DND-41 (cell line): ENCODE data around the gene SFXN4.
"Not testable (repeated sequence)": the region's sequence is repeated elsewhere in the genome, so short reads cannot be mapped to it uniquely, and the experiment has no call there.

Experiments used
- ATAC-seq: fragments of 200-7000 bp; cut with Tn5 transposase; 3 replicates; pipeline ENCODE4 v1.9.1; 2021; ENCODE audit warnings: low read depth; ENCODE audit not compliant: insufficient read depth
- DNase-seq: peaks from one replicate; pipeline ENCODE4 v3.0.0-alpha.2; 2020
- H2AFZ ChIP-seq: 2 replicates; pipeline ENCODE4 v1.6.0; 2012; ENCODE audit warnings: low read depth, low read length
- H3K27ac ChIP-seq: 2 replicates; pipeline ENCODE4 v1.5.1; 2012; ENCODE audit warnings: low read length, inconsistent platforms
- H3K27me3 ChIP-seq: fragments of 200-600 bp; sonication (generic); 2 replicates; pipeline ENCODE4 v1.6.0; 2012; ENCODE audit warnings: low read length, mild to moderate bottlenecking, inconsistent platforms; ENCODE audit not compliant: insufficient read depth, poor library complexity
- H3K36me3 ChIP-seq: 2 replicates; pipeline ENCODE4 v1.5.1; 2012; ENCODE audit warnings: low read length, inconsistent platforms; ENCODE audit not compliant: insufficient read depth
- H3K4me1 ChIP-seq: 2 replicates; pipeline ENCODE4 v1.5.1; 2012; ENCODE audit warnings: mild to moderate bottlenecking, low read length; ENCODE audit not compliant: insufficient read depth
- H3K4me2 ChIP-seq: 2 replicates; pipeline ENCODE4 v1.6.0; 2012; ENCODE audit warnings: mild to moderate bottlenecking, moderate library complexity, low read length, inconsistent platforms; ENCODE audit not compliant: insufficient read depth
- H3K4me3 ChIP-seq, 2 experiments: fragments of 200-600 bp in 1 of 2; shearing (Covaris generic) in 1 of 2; 2 replicates each; pipeline ENCODE4 v1.5.1; 2012 to 2016; ENCODE audit warnings: inconsistent platforms in 2 of 2, low read length in 2 of 2, mild to moderate bottlenecking in 2 of 2, low read depth in 1 of 2, moderate library complexity in 1 of 2
- H3K79me2 ChIP-seq: 2 replicates; pipeline ENCODE4 v1.6.0; 2012; ENCODE audit warnings: low read length, inconsistent platforms; ENCODE audit not compliant: insufficient read depth
- H3K9ac ChIP-seq: 2 replicates; pipeline ENCODE4 v1.6.0; 2012; ENCODE audit warnings: low read depth, mild to moderate bottlenecking, inconsistent platforms, low read length, moderate library complexity
- H3K9me3 ChIP-seq: 2 replicates; pipeline ENCODE4 v1.5.1; 2012; ENCODE audit warnings: low read length, moderate library complexity, mild to moderate bottlenecking, inconsistent platforms; ENCODE audit not compliant: insufficient read depth, severe bottlenecking
- H4K20me1 ChIP-seq: 2 replicates; pipeline ENCODE4 v1.6.0; 2012; ENCODE audit warnings: low read length; ENCODE audit not compliant: insufficient read depth
- EZH2 ChIP-seq: IDR thresholded peaks from 3 replicates; pipeline ENCODE4 v1.6.1; 2012; ENCODE audit warnings: borderline replicate concordance, low read depth, mild to moderate bottlenecking, moderate library complexity, low read length, inconsistent platforms; ENCODE audit not compliant: severe bottlenecking
- TF ChIP-seq, protein P1 (sequence below): IDR thresholded peaks from 2 replicates; pipeline ENCODE4 v1.5.1; 2012; ENCODE audit warnings: borderline replicate concordance, low read length, moderate library complexity, mild to moderate bottlenecking; ENCODE audit not compliant: poor library complexity, severe bottlenecking; ENCODE audit errors: extremely low read depth

Gene SFXN4

DNA sequence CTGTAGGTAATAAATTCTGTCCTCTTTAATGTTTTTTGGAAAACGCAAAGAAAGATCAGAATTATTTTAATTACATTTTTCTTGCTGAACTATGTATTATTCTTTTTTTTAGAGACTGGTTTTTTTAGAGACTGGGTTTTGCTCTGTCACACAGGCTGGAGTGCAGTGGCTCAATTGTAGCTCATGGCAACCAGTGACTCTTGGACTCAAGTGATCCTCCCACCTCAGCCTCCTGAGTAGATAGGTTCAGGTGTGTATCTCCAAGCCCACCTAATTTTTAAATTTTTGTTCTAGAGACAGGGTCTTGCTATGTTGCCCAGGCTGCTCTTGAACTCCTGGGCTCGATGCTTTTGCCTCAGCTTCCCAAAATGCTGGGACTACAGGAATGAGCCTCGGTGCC, 66.9 kb downstream of the SFXN4 start:
- Histone ChIP-seq H3K9ac (no peak overlapping the region), H4K20me1 (no peaks in the 10 kb centered on the region), H3K4me1 (peaks cover 4% of the 10 kb centered on the region; the same call in 1 of the 2 replicates), H3K36me3 (no peaks in the 10 kb centered on the region), H3K79me2 (no peaks in the 10 kb centered on the region), H3K9me3 (no peaks in the 10 kb centered on the region), H3K27me3 (no peaks in the 10 kb centered on the region), H3K27ac (no peak overlapping the region), H3K4me2 (no peak overlapping the region), H3K4me3 (no peak overlapping the region), H2AFZ (no peak overlapping the region)
- TF ChIP-seq, protein P1, sequence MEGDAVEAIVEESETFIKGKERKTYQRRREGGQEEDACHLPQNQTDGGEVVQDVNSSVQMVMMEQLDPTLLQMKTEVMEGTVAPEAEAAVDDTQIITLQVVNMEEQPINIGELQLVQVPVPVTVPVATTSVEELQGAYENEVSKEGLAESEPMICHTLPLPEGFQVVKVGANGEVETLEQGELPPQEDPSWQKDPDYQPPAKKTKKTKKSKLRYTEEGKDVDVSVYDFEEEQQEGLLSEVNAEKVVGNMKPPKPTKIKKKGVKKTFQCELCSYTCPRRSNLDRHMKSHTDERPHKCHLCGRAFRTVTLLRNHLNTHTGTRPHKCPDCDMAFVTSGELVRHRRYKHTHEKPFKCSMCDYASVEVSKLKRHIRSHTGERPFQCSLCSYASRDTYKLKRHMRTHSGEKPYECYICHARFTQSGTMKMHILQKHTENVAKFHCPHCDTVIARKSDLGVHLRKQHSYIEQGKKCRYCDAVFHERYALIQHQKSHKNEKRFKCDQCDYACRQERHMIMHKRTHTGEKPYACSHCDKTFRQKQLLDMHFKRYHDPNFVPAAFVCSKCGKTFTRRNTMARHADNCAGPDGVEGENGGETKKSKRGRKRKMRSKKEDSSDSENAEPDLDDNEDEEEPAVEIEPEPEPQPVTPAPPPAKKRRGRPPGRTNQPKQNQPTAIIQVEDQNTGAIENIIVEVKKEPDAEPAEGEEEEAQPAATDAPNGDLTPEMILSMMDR = no peak
- TF ChIP-seq EZH2 = no peak
- ATAC-seq (no peak), DNase-seq (no peak)

- not testable (repeated sequence) for H3K79me2 ChIP-seq, H2AFZ ChIP-seq, H4K20me1 ChIP-seq, H3K27ac ChIP-seq, H3K4me3 ChIP-seq, H3K4me1 ChIP-seq, H3K9ac ChIP-seq, H3K27me3 ChIP-seq, DNase-seq, H3K4me2 ChIP-seq, ATAC-seq, H3K9me3 ChIP-seq, H3K36me3 ChIP-seq
Measured at GRCh38 chr10:119096641-119097415, 68.7 kb downstream of the SFXN4 start.

GRCh38 chr10:119095640-119096039, 69.9 kb downstream of the SFXN4 start:
- Histone ChIP-seq H3K27ac (no peak overlapping the region), H3K4me2 (no peak overlapping the region), H3K9me3 (no peaks in the 10 kb centered on the region), H2AFZ (no peak overlapping the region), H3K27me3 (no peaks in the 10 kb centered on the region), H3K79me2 (no peaks in the 10 kb centered on the region), H3K36me3 (no peaks in the 10 kb centered on the region), H3K9ac (no peak overlapping the region), H3K4me3 (no peak overlapping the region), H3K4me1 (no peaks in the 10 kb centered on the region), H4K20me1 (no peaks in the 10 kb centered on the region)
- no peak for TF ChIP-seq EZH2
- TF ChIP-seq, protein P1 = no peak
- DNase-seq (no peak), ATAC-seq (no peak)

DNA sequence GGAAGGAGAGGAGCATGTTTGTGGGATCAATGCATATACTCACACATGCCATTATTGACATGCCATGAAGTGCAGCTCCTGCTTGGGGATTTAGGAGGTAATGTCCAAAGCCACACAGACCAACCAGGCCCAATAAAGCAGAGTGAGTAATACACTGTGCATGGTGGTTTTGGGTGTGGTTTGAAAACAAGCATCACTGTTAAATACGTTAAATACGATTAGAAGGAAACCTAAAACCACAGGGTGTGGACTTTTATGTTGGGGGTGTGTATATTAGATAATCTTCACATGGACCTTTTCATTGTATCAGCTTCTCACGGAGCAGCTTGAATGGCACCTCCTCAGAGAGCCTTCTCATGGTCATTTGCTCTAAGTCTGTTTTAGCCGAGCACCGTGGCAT, 74.5 kb downstream of the SFXN4 start:
- no peak overlapping the region for H3K9ac ChIP-seq
- no peaks in the 10 kb centered on the region for H3K36me3 ChIP-seq
- DNase-seq = no peak
- no peak overlapping the region for H2AFZ ChIP-seq
- H3K79me2 ChIP-seq = no peaks in the 10 kb centered on the region
- ATAC-seq = peak; percentile 72
- H3K27ac ChIP-seq = no peak overlapping the region
- no peaks in the 10 kb centered on the region for H3K9me3 ChIP-seq
- H3K27me3 ChIP-seq = no peaks in the 10 kb centered on the region
- no peak for TF ChIP-seq EZH2
- TF ChIP-seq, protein P1 = no peak
- no peak overlapping the region for H3K4me3 ChIP-seq
- H4K20me1 ChIP-seq = no peaks in the 10 kb centered on the region
- H3K4me1 ChIP-seq = peaks cover 5% of the 10 kb centered on the region
- no peak overlapping the region for H3K4me2 ChIP-seq
